ENCODE data around the gene SLC17A6. TPM values are rescaled to one million over a fixed set of nuclear protein-coding genes. Genes with fewer than 3 reads are reported as not detected.

The SLC17A6 gene
- total and polyA plus RNA-seq, 11 donors = not detected

DNA sequence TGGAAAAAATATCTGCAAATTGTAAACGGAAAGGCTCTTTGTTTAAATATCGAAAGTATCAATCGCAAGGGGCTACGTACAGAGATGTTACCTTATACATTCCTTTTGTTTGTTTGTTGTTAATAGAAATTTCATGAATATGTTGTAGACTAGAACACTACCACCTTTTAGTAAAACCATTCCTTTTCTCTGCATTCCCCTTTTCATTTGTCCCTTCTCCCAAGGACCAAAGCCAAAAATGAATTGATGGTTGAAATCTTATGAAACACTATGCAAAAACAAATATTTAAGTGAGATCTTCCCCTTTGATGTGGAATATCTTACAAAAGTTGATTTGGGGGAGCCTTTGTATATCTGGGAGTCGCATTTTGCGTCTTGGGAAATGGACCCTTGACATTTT, 2.1 kb downstream of the SLC17A6 start:
- Histone ChIP-seq H3K27ac (no peak overlapping the region), H3K27me3 (peaks cover 21 to 89% (median 74%) of the 10 kb centered on the region in 9 donors), H3K4me3 (no peak overlapping the region), H3K36me3 (no peaks in the 10 kb centered on the region), H3K9me3 (no peaks in the 10 kb centered on the region), H3K4me1 (peaks cover 0 to 20% (median 0%) of the 10 kb centered on the region in 12 donors)
- WGBS, 4 donors = 14 to 27% (median 18%) methylated on average over 6 of the region's 6 CpGs
- TF ChIP-seq, protein P1, sequence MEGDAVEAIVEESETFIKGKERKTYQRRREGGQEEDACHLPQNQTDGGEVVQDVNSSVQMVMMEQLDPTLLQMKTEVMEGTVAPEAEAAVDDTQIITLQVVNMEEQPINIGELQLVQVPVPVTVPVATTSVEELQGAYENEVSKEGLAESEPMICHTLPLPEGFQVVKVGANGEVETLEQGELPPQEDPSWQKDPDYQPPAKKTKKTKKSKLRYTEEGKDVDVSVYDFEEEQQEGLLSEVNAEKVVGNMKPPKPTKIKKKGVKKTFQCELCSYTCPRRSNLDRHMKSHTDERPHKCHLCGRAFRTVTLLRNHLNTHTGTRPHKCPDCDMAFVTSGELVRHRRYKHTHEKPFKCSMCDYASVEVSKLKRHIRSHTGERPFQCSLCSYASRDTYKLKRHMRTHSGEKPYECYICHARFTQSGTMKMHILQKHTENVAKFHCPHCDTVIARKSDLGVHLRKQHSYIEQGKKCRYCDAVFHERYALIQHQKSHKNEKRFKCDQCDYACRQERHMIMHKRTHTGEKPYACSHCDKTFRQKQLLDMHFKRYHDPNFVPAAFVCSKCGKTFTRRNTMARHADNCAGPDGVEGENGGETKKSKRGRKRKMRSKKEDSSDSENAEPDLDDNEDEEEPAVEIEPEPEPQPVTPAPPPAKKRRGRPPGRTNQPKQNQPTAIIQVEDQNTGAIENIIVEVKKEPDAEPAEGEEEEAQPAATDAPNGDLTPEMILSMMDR (IDR thresholded peaks at IDR 0.05) = no peak
- no peak for TF ChIP-seq POLR2A (IDR thresholded peaks at IDR 0.05)
- ATAC-seq (no peak), DNase-seq (no peak)
- intact Hi-C loops (cut with DNase I) = no loop called here

GRCh38 chr11:22340701-22341587, 2.8 kb downstream of the SLC17A6 start:
- ATAC-seq (no peak), DNase-seq (peak in 1 of 5 donors; percentile 34)
- no peaks in the 10 kb centered on the region for H3K36me3 ChIP-seq
- TF ChIP-seq, protein P1 (IDR thresholded peaks at IDR 0.05) = no peak
- TF ChIP-seq POLR2A (IDR thresholded peaks at IDR 0.05) = no peak
- intact Hi-C loops (cut with DNase I) = no loop called here
- peaks cover 0 to 20% (median 0%) of the 10 kb centered on the region in 12 donors for H3K4me1 ChIP-seq
- no peak overlapping the region for H3K4me3 ChIP-seq
- no peaks in the 10 kb centered on the region for H3K9me3 ChIP-seq
- H3K27me3 ChIP-seq = peaks cover 21 to 97% (median 77%) of the 10 kb centered on the region in 9 donors
- no peak overlapping the region for H3K27ac ChIP-seq
- WGBS, 4 donors = 3 to 6% (median 4%) methylated on average over 25 to 40 of the region's 40 CpGs

DNA sequence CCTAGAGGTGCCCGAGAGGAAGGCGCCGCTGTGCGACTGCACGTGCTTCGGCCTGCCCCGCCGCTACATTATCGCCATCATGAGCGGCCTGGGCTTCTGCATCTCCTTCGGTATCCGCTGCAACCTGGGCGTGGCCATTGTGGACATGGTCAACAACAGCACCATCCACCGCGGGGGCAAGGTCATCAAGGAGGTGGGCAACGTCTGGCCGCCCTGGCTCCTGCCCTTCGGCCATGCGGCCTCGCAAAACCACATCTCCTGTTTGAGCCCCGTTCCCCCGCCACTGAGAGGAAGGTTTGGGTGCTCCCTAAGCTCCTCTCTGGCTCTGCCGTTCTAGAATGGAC, 3.4 kb downstream of the SLC17A6 start:
- ATAC-seq (no peak), DNase-seq (peak in 2 of 5 donors; percentile 18 to 62)
- TF ChIP-seq POLR2A (IDR thresholded peaks at IDR 0.05) = no peak
- TF ChIP-seq, protein P1 (IDR thresholded peaks at IDR 0.05) = no peak
- H3K27ac ChIP-seq = no peak overlapping the region
- intact Hi-C loops (cut with DNase I) = no loop called here
- H3K4me3 ChIP-seq = no peak overlapping the region
- H3K36me3 ChIP-seq = no peaks in the 10 kb centered on the region
- 5 to 18% (median 6%) methylated on average over 4 to 23 of the region's 23 CpGs for whole genome bisulfite sequencing, 4 donors
- H3K9me3 ChIP-seq = no peaks in the 10 kb centered on the region
- peaks cover 21 to 97% (median 77%) of the 10 kb centered on the region in 9 donors for H3K27me3 ChIP-seq
- H3K4me1 ChIP-seq = peaks cover 0 to 20% (median 0%) of the 10 kb centered on the region in 12 donors

GRCh38 chr11:22342211-22343031, 4.2 kb downstream of the SLC17A6 start:
- H3K36me3 ChIP-seq = no peaks in the 10 kb centered on the region
- H3K27ac ChIP-seq = no peak overlapping the region
- no peaks in the 10 kb centered on the region for H3K9me3 ChIP-seq
- TF ChIP-seq POLR2A (IDR thresholded peaks at IDR 0.05) = no peak
- TF ChIP-seq, protein P1 (IDR thresholded peaks at IDR 0.05) = no peak
- no peak overlapping the region for H3K4me3 ChIP-seq
- H3K27me3 ChIP-seq = peaks cover 24 to 96% (median 73%) of the 10 kb centered on the region in 9 donors
- DNase-seq = no peak
- 4 to 8% (median 4%) methylated on average over 25 of the region's 25 CpGs for WGBS, 4 donors
- intact Hi-C loops (cut with DNase I) = no loop called here
- H3K4me1 ChIP-seq = peaks cover 0 to 20% (median 0%) of the 10 kb centered on the region in 12 donors
- no peak for ATAC-seq
